ENCODE results near the gene NTRK1. TPM values are rescaled to one million over a fixed set of nuclear protein-coding genes. Genes with fewer than 3 reads are reported as not detected.

NTRK1 gene
- total and polyA plus RNA-seq, 8 donors = 0.23 to 1.2 (median 0.92) TPM; not detected in 3

GRCh38 chr1:156899956-156900718, 39.5 kb downstream of the NTRK1 start:
- no peaks in the 10 kb centered on the region for H3K36me3 ChIP-seq
- WGBS, 5 donors = 48 to 64% (median 61%) methylated on average over 12 of the region's 12 CpGs

GRCh38 chr1:156900896-156901589, 40.4 kb downstream of the NTRK1 start:
- no peak for DNase-seq
- TF ChIP-seq POLR2A (IDR thresholded peaks at IDR 0.05) (no peak), CTCF (IDR thresholded peaks at IDR 0.05) (no peak), POLR2AphosphoS5 (IDR thresholded peaks at IDR 0.05) (no peak)
- Histone ChIP-seq H3K36me3 (no peaks in the 10 kb centered on the region), H3K9me3 (no peaks in the 10 kb centered on the region), H3K27ac (no peak overlapping the region), H3K27me3 (peaks cover 0 to 54% (median 9%) of the 10 kb centered on the region in 3 donors), H3K4me3 (no peak overlapping the region), H3K4me1 (peaks cover 8 to 52% (median 15%) of the 10 kb centered on the region in 4 donors)
- intact Hi-C loops (cut with DNase I; ENCODE audit: low total_unique reads) = no loop called here
- 49 to 70% (median 66%) methylated on average over 5 to 6 of the region's 6 CpGs for WGBS, 5 donors

More at GRCh38 chr1:156899956-156900718, 39.5 kb downstream of the NTRK1 start:
- no peaks in the 10 kb centered on the region for H3K9me3 ChIP-seq
- peak overlapping the region in 1 of 5 donors; percentile 38 for H3K27ac ChIP-seq
- TF ChIP-seq EP300 (IDR thresholded peaks at IDR 0.05) = no peak
- TF ChIP-seq CTCF (IDR thresholded peaks at IDR 0.05) = no peak
- no peak for TF ChIP-seq POLR2A (IDR thresholded peaks at IDR 0.05)
- no peak for TF ChIP-seq POLR2AphosphoS5 (IDR thresholded peaks at IDR 0.05)
- H3K4me1 ChIP-seq = peaks cover 8 to 56% (median 15%) of the 10 kb centered on the region in 4 donors
- peaks cover 0 to 56% (median 9%) of the 10 kb centered on the region in 3 donors for H3K27me3 ChIP-seq
- intact Hi-C loops (cut with DNase I; ENCODE audit: low total_unique reads) = no loop called here
- no peak overlapping the region for H3K4me3 ChIP-seq
- peak in 1 of 2 donors; percentile 74 for DNase-seq

DNA sequence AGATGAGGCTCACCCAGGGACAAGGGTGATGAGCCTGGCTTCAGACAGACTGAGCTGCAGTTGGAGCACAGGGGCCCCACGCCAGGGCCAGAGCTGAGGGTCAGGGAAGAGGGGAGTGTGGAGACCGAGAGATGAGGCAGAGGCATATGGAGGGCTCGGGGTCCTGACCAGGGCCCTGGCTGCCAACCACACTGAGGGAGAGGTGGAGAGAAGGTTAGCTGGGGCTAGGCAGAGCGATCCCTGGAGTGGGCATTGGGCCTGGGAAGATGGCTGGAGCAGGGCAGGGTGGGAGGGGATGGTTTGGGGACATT, 40.9 kb downstream of the NTRK1 start:
- H3K4me1 ChIP-seq = peaks cover 4 to 47% (median 13%) of the 10 kb centered on the region in 4 donors
- peaks cover 0 to 59% (median 9%) of the 10 kb centered on the region in 3 donors for H3K27me3 ChIP-seq
- peaks cover 0 to 2% (median 0%) of the 10 kb centered on the region in 4 donors for H3K36me3 ChIP-seq
- H3K9me3 ChIP-seq = no peaks in the 10 kb centered on the region
- DNase-seq = no peak
- WGBS, 5 donors = 82 to 87% (median 85%) methylated on average over 4 of the region's 4 CpGs
- H3K27ac ChIP-seq = peak overlapping the region in 1 of 5 donors; percentile 14
- intact Hi-C loops (cut with DNase I; ENCODE audit: low total_unique reads) = no loop called here
- TF ChIP-seq EP300 (IDR thresholded peaks at IDR 0.05) (no peak), POLR2A (IDR thresholded peaks at IDR 0.05) (no peak), CTCF (IDR thresholded peaks at IDR 0.05) (no peak), POLR2AphosphoS5 (IDR thresholded peaks at IDR 0.05) (no peak)
- no peak overlapping the region for H3K4me3 ChIP-seq

GRCh38 chr1:156901966-156902915, 41.6 kb downstream of the NTRK1 start:
- H3K4me1 ChIP-seq = peaks cover 4 to 47% (median 13%) of the 10 kb centered on the region in 4 donors
- DNase-seq = no peak

More at GRCh38 chr1:156901966-156902915, 41.6 kb downstream of the NTRK1 start:
- Histone ChIP-seq H3K36me3 (peaks cover 0 to 9% (median 2%) of the 10 kb centered on the region in 4 donors), H3K27me3 (peaks cover 0 to 61% (median 9%) of the 10 kb centered on the region in 3 donors), H3K27ac (peak overlapping the region in 1 of 5 donors; percentile 14), H3K4me3 (no peak overlapping the region), H3K9me3 (no peaks in the 10 kb centered on the region)
- 59 to 74% (median 71%) methylated on average over 22 to 23 of the region's 23 CpGs for WGBS, 5 donors
- intact Hi-C loops (cut with DNase I; ENCODE audit: low total_unique reads) = no loop called here
- TF ChIP-seq POLR2AphosphoS5 (IDR thresholded peaks at IDR 0.05) (no peak), EP300 (IDR thresholded peaks at IDR 0.05) (no peak), CTCF (IDR thresholded peaks at IDR 0.05) (no peak), POLR2A (IDR thresholded peaks at IDR 0.05) (no peak)

All from stomach (tissue), 9 donors.